Neural cell (in vitro differentiated cells): ENCODE results near the gene DZIP1L. TPM values are rescaled to one million over a fixed set of nuclear protein-coding genes. Genes with fewer than 3 reads are reported as not detected.

Source experiments
- H2AFZ ChIP-seq: fragments of 200-600, 300-800 bp; sonication (generic), shearing (Covaris generic); 2 replicates; pipeline ENCODE4 v1.6.0; 2014; ENCODE audit warnings: low read depth, mild to moderate bottlenecking, antibody characterized with exemption, low read length, moderate library complexity
- H3F3A ChIP-seq: fragments of 200-600 bp; shearing (Covaris generic); 2 replicates; pipeline ENCODE4 v1.6.1; 2016; ENCODE audit warnings: mild to moderate bottlenecking, moderate library complexity, mixed read lengths, antibody characterized with exemption, low read length; ENCODE audit not compliant: insufficient read depth, poor library complexity, severe bottlenecking
- H3K27ac ChIP-seq: fragments of 200-600, 300-800 bp; sonication (generic), shearing (Covaris generic); 2 replicates; pipeline ENCODE4 v1.5.1; 2014; ENCODE audit warnings: mild to moderate bottlenecking, low read length, moderate library complexity
- H3K27me3 ChIP-seq: fragments of 300-800, 200-600 bp; sonication (generic), shearing (Covaris generic); 2 replicates; pipeline ENCODE4 v1.6.0; 2014; ENCODE audit warnings: mild to moderate bottlenecking, low read depth, low read length, moderate library complexity; ENCODE audit not compliant: insufficient read depth
- H3K36me3 ChIP-seq: fragments of 300-800, 200-600 bp; sonication (generic), shearing (Covaris generic); 2 replicates; pipeline ENCODE4 v1.5.1; 2014; ENCODE audit warnings: mild to moderate bottlenecking, antibody characterized with exemption, low read length, moderate library complexity; ENCODE audit not compliant: insufficient read depth
- H3K4me2 ChIP-seq: fragments of 300-800, 200-600 bp; sonication (generic), shearing (Covaris generic); 2 replicates; pipeline ENCODE4 v1.6.0; 2014; ENCODE audit warnings: mild to moderate bottlenecking, low read length
- H3K4me3 ChIP-seq: fragments of 300-800, 200-600 bp; sonication (generic), shearing (Covaris generic); 2 replicates; pipeline ENCODE4 v1.5.1; 2014; ENCODE audit warnings: mild to moderate bottlenecking, low read length, moderate library complexity
- H3K79me2 ChIP-seq: fragments of 200-600 bp; shearing (Covaris generic); replicated peaks from 2 replicates; pipeline ENCODE4 v1.6.0; 2014; ENCODE audit warnings: mild to moderate bottlenecking, low read length, moderate library complexity; ENCODE audit not compliant: insufficient read depth
- H3K9ac ChIP-seq: fragments of 300-800, 200-600 bp; sonication (generic), shearing (Covaris generic); 2 replicates; pipeline ENCODE4 v1.6.1; 2016; ENCODE audit warnings: mild to moderate bottlenecking, low read length, mixed read lengths
- H3K9me2 ChIP-seq: fragments of 200-600 bp; shearing (Covaris generic); 2 replicates; pipeline ENCODE4 v1.6.1; 2016; ENCODE audit warnings: mild to moderate bottlenecking, low read length, mixed read lengths; ENCODE audit not compliant: insufficient read depth
- H3K9me3 ChIP-seq: fragments of 200-600, 300-800 bp; sonication (generic), shearing (Covaris generic); 2 replicates; pipeline ENCODE4 v1.6.1; 2016; ENCODE audit warnings: mild to moderate bottlenecking, mixed run types, low read length, moderate library complexity, mixed read lengths
- H4K20me1 ChIP-seq: fragments of 200-600 bp; shearing (Covaris generic); 2 replicates; pipeline ENCODE4 v1.6.1; 2016; ENCODE audit warnings: mild to moderate bottlenecking, mixed run types; ENCODE audit not compliant: insufficient read depth
- EP300 ChIP-seq: fragments of 450-650 bp; conservative IDR thresholded peaks from 2 replicates; pipeline ENCODE4 v1.6.1; 2014; ENCODE audit warnings: antibody characterized with exemption, mild to moderate bottlenecking, moderate library complexity; ENCODE audit not compliant: poor library complexity, severe bottlenecking
- EZH2 ChIP-seq: fragments of 200-600, 300-800 bp; shearing (Covaris generic), sonication (generic); IDR thresholded peaks from 2 replicates; pipeline ENCODE4 v1.6.1; 2014; ENCODE audit warnings: antibody characterized with exemption, low read length, borderline replicate concordance, mild to moderate bottlenecking; ENCODE audit not compliant: insufficient read depth, poor library complexity, severe bottlenecking
- MXI1 ChIP-seq: fragments of 450-650 bp; conservative IDR thresholded peaks from 2 replicates; pipeline ENCODE4 v1.6.1; 2014; ENCODE audit warnings: antibody characterized with exemption, mild to moderate bottlenecking; ENCODE audit not compliant: poor library complexity, severe bottlenecking
- POLR2AphosphoS5 ChIP-seq: IDR thresholded peaks from 2 replicates; pipeline ENCODE4 v1.6.1; 2012
- RAD21 ChIP-seq: fragments of 450-650 bp; conservative IDR thresholded peaks from 2 replicates; pipeline ENCODE4 v1.6.1; 2014; ENCODE audit warnings: antibody characterized with exemption, mild to moderate bottlenecking, moderate library complexity
- SMC3 ChIP-seq: fragments of 450-650 bp; conservative IDR thresholded peaks from 2 replicates; pipeline ENCODE4 v1.6.1; 2014; ENCODE audit warnings: antibody characterized with exemption, mild to moderate bottlenecking, moderate library complexity; ENCODE audit not compliant: poor library complexity
- TAF1 ChIP-seq: IDR thresholded peaks from 2 replicates; pipeline ENCODE4 v1.6.1; 2012; ENCODE audit warnings: low read depth
- polyA plus RNA-seq: library from polyadenylated mRNA; depleted of rRNA; stranded (reverse); fragments of >200 nt; gene quantifications from 2 replicates; pipeline ENCODE4 v1.2.3, GENCODE V29; 2014
- TF ChIP-seq, protein P1 (sequence below): IDR thresholded peaks from 2 replicates; pipeline ENCODE4 v1.6.1; 2012; ENCODE audit warnings: borderline replicate concordance
- TF ChIP-seq, protein P2 (sequence below): fragments of 450-650 bp; IDR thresholded peaks from 2 replicates; pipeline ENCODE4 v1.5.1; 2014; ENCODE audit warnings: antibody characterized with exemption, mild to moderate bottlenecking, moderate library complexity; ENCODE audit not compliant: poor library complexity, severe bottlenecking

DZIP1L gene
- polyA plus RNA-seq, 1 donor from 2014 or later: 1.7 TPM

DNA sequence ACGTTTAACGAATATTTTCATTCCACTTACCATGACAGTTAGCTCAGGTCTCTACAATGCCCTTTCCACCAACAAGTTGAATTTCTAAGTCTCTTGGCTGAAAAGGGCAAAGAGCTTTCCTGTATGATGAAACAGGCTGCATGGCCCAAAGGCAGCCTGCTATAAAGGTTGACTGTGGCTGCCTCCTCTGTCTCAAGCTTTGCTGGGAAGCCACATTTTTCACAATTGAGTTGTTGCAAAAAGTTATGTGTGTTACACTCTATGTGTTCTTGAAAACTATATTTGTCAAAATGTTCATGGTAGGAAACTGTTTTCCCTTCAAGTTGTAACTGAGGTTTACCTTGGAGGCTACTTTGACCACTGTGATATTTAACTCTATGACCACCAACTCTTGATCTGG lies 49.5 kb downstream of the DZIP1L start:
- H3K79me2 ChIP-seq: no peaks in the 10 kb centered on the region
- H3K4me3 ChIP-seq: no peak overlapping the region
- H3K27ac ChIP-seq: no peak overlapping the region
- H3K4me2 ChIP-seq: no peak overlapping the region
- no peaks in the 10 kb centered on the region for H3K27me3 ChIP-seq
- no peak for TF ChIP-seq EP300
- TF ChIP-seq, protein P1, sequence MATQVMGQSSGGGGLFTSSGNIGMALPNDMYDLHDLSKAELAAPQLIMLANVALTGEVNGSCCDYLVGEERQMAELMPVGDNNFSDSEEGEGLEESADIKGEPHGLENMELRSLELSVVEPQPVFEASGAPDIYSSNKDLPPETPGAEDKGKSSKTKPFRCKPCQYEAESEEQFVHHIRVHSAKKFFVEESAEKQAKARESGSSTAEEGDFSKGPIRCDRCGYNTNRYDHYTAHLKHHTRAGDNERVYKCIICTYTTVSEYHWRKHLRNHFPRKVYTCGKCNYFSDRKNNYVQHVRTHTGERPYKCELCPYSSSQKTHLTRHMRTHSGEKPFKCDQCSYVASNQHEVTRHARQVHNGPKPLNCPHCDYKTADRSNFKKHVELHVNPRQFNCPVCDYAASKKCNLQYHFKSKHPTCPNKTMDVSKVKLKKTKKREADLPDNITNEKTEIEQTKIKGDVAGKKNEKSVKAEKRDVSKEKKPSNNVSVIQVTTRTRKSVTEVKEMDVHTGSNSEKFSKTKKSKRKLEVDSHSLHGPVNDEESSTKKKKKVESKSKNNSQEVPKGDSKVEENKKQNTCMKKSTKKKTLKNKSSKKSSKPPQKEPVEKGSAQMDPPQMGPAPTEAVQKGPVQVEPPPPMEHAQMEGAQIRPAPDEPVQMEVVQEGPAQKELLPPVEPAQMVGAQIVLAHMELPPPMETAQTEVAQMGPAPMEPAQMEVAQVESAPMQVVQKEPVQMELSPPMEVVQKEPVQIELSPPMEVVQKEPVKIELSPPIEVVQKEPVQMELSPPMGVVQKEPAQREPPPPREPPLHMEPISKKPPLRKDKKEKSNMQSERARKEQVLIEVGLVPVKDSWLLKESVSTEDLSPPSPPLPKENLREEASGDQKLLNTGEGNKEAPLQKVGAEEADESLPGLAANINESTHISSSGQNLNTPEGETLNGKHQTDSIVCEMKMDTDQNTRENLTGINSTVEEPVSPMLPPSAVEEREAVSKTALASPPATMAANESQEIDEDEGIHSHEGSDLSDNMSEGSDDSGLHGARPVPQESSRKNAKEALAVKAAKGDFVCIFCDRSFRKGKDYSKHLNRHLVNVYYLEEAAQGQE: no peak
- TF ChIP-seq TAF1: no peak
- no peak for TF ChIP-seq SMC3
- TF ChIP-seq EZH2: no peak
- no peak for TF ChIP-seq POLR2AphosphoS5
- TF ChIP-seq RAD21: no peak
- TF ChIP-seq, protein P2, sequence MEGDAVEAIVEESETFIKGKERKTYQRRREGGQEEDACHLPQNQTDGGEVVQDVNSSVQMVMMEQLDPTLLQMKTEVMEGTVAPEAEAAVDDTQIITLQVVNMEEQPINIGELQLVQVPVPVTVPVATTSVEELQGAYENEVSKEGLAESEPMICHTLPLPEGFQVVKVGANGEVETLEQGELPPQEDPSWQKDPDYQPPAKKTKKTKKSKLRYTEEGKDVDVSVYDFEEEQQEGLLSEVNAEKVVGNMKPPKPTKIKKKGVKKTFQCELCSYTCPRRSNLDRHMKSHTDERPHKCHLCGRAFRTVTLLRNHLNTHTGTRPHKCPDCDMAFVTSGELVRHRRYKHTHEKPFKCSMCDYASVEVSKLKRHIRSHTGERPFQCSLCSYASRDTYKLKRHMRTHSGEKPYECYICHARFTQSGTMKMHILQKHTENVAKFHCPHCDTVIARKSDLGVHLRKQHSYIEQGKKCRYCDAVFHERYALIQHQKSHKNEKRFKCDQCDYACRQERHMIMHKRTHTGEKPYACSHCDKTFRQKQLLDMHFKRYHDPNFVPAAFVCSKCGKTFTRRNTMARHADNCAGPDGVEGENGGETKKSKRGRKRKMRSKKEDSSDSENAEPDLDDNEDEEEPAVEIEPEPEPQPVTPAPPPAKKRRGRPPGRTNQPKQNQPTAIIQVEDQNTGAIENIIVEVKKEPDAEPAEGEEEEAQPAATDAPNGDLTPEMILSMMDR: no peak
- no peaks in the 10 kb centered on the region for H3F3A ChIP-seq
- no peaks in the 10 kb centered on the region for H3K9me3 ChIP-seq
- no peak overlapping the region for H3K9ac ChIP-seq
- H4K20me1 ChIP-seq: no peaks in the 10 kb centered on the region
- H3K36me3 ChIP-seq: no peaks in the 10 kb centered on the region
- H3K9me2 ChIP-seq: no peaks in the 10 kb centered on the region
- no peak overlapping the region for H2AFZ ChIP-seq

DNA sequence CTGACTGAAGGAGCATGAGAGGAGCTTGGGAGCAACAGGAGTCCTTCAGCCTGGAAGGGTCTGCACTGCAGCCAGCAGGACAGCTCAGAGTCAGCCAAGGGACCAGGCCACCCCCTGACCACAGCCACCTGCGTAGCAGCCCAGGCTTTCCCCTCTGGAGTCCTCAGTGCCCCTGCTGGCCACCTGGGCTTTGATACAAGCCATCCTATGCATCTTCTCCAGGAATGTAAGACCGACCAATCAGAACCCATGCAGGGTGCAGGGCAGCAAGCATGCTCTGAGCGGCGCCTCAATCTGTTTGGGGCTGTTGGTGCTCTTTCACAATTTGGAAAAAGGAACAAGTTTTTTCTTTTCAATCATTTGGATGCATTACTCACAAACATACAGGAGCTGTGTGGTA lies 52.0 kb downstream of the DZIP1L start:
- Histone ChIP-seq H3K27me3 (no peaks in the 10 kb centered on the region), H3K4me2 (no peak overlapping the region), H3K79me2 (no peaks in the 10 kb centered on the region), H3F3A (no peaks in the 10 kb centered on the region), H2AFZ (no peak overlapping the region), H3K9me2 (no peaks in the 10 kb centered on the region), H3K4me3 (no peak overlapping the region), H3K9me3 (no peaks in the 10 kb centered on the region), H3K27ac (no peak overlapping the region), H3K36me3 (no peaks in the 10 kb centered on the region), H3K9ac (no peak overlapping the region), H4K20me1 (no peaks in the 10 kb centered on the region)
- TF ChIP-seq EP300 (no peak), RAD21 (no peak), TAF1 (no peak), EZH2 (no peak), SMC3 (no peak), MXI1 (no peak), POLR2AphosphoS5 (no peak)
- TF ChIP-seq, protein P1: no peak
- TF ChIP-seq, protein P2: no peak
